ENCODE results near the gene HSPA12A. TPM values are rescaled to one million over a fixed set of nuclear protein-coding genes. Genes with fewer than 3 reads are reported as not detected.

Gene HSPA12A
- total RNA-seq, 1 donor from 2014 or later: 4.0 TPM

GRCh38 chr10:116690356-116691322, 51.7 kb downstream of the HSPA12A start:
- DNase-seq (ENCODE audit: extremely low spot score, unreplicated experiment): no peak
- Mint-ChIP-seq H3K27me3 (ENCODE audit: unreplicated experiment) (no peaks in the 10 kb centered on the region), H3K9me3 (ENCODE audit: unreplicated experiment) (no peaks in the 10 kb centered on the region), H3K36me3 (ENCODE audit: unreplicated experiment) (no peaks in the 10 kb centered on the region), H3K4me1 (ENCODE audit: unreplicated experiment) (peaks cover 7% of the 10 kb centered on the region), H3K27ac (ENCODE audit: unreplicated experiment) (no peak overlapping the region), H3K4me3 (ENCODE audit: unreplicated experiment) (no peak overlapping the region)
- TF ChIP-seq CTCF (IDR thresholded peaks at IDR 0.05): peak; percentile 61

DNA sequence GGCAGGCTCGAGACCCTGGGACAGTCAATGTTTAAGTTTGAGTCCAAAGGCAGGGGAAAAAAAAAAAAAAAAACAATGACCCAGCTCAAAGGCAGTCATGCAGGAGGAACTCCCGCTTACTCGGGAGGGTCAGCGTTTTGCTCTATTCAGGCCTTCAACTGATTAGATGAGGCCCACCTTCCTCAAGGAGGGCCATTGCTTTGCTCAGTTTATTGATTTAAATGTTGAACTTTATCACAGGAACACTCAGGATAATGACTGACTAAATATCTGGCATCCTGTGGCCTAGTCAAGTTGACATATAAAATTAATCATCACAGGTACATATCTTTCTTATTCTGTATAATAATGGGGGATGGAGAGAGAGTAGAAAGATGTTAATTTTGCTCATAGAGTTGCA, 52.6 kb downstream of the HSPA12A start:
- Mint-ChIP-seq H3K4me3 (ENCODE audit: unreplicated experiment) (no peak overlapping the region), H3K27me3 (ENCODE audit: unreplicated experiment) (no peaks in the 10 kb centered on the region), H3K36me3 (ENCODE audit: unreplicated experiment) (no peaks in the 10 kb centered on the region), H3K4me1 (ENCODE audit: unreplicated experiment) (peaks cover 7% of the 10 kb centered on the region), H3K27ac (ENCODE audit: unreplicated experiment) (no peak overlapping the region), H3K9me3 (ENCODE audit: unreplicated experiment) (no peaks in the 10 kb centered on the region)
- no peak for DNase-seq (ENCODE audit: extremely low spot score, unreplicated experiment)
- TF ChIP-seq CTCF (IDR thresholded peaks at IDR 0.05): no peak

- Mint-ChIP-seq H3K36me3 (ENCODE audit: unreplicated experiment) (no peaks in the 10 kb centered on the region), H3K27ac (ENCODE audit: unreplicated experiment) (no peak overlapping the region)
Observed at GRCh38 chr10:116688741-116689495, 53.4 kb downstream of the HSPA12A start.

GRCh38 chr10:116688241-116688711, 54.1 kb downstream of the HSPA12A start:
- Mint-ChIP-seq H3K36me3 (ENCODE audit: unreplicated experiment) (no peaks in the 10 kb centered on the region), H3K4me1 (ENCODE audit: unreplicated experiment) (peaks cover 7% of the 10 kb centered on the region), H3K27me3 (ENCODE audit: unreplicated experiment) (no peaks in the 10 kb centered on the region), H3K27ac (ENCODE audit: unreplicated experiment) (no peak overlapping the region), H3K9me3 (ENCODE audit: unreplicated experiment) (no peaks in the 10 kb centered on the region), H3K4me3 (ENCODE audit: unreplicated experiment) (no peak overlapping the region)
- TF ChIP-seq CTCF (IDR thresholded peaks at IDR 0.05): no peak
- DNase-seq (ENCODE audit: extremely low spot score, unreplicated experiment): no peak

More at GRCh38 chr10:116688741-116689495, 53.4 kb downstream of the HSPA12A start:
- Mint-ChIP-seq H3K9me3 (ENCODE audit: unreplicated experiment) (no peaks in the 10 kb centered on the region), H3K4me3 (ENCODE audit: unreplicated experiment) (no peak overlapping the region), H3K27me3 (ENCODE audit: unreplicated experiment) (no peaks in the 10 kb centered on the region), H3K4me1 (ENCODE audit: unreplicated experiment) (peaks cover 7% of the 10 kb centered on the region)
- no peak for TF ChIP-seq CTCF (IDR thresholded peaks at IDR 0.05)
- no peak for DNase-seq (ENCODE audit: extremely low spot score, unreplicated experiment)

- H3K4me1 Mint-ChIP-seq (ENCODE audit: unreplicated experiment): peaks cover 7% of the 10 kb centered on the region
- DNase-seq (ENCODE audit: extremely low spot score, unreplicated experiment): no peak
- no peak for TF ChIP-seq CTCF (IDR thresholded peaks at IDR 0.05)
- H3K27me3 Mint-ChIP-seq (ENCODE audit: unreplicated experiment): no peaks in the 10 kb centered on the region
- no peak overlapping the region for H3K4me3 Mint-ChIP-seq (ENCODE audit: unreplicated experiment)
- H3K36me3 Mint-ChIP-seq (ENCODE audit: unreplicated experiment): no peaks in the 10 kb centered on the region
- no peak overlapping the region for H3K27ac Mint-ChIP-seq (ENCODE audit: unreplicated experiment)
- no peaks in the 10 kb centered on the region for H3K9me3 Mint-ChIP-seq (ENCODE audit: unreplicated experiment)
Observed at GRCh38 chr10:116687633-116688032, 54.7 kb downstream of the HSPA12A start.
